B cell (primary cell): Measurements from ENCODE around the gene CCDC88C. TPM values are rescaled to one million over a fixed set of nuclear protein-coding genes. Genes with fewer than 3 reads are reported as not detected.
A peak's percentile ranks its signal among the peaks of the same experiment; 100 is the strongest.

ENCODE experiments used
- ATAC-seq: fragments of 200-7000 bp; cut with Tn5 transposase; one replicate; pipeline ENCODE4 v1.10.0; 2021; ENCODE audit warnings: low read depth, mild to moderate bottlenecking, moderate number of reproducible peaks, moderate library complexity
- CTCF ChIA-PET: fragments of 350-600 bp; sonication (Branson Sonifier 250); formaldehyde crosslinking; loops from one replicate; lab custom pipeline; 2021; ENCODE audit warnings: antibody characterized with exemption, inconsistent platforms; lab: Charles Lee
- POLR2A ChIA-PET: fragments of 350-600 bp; sonication (Branson Sonifier 250); formaldehyde crosslinking; loops from one replicate; lab custom pipeline; 2021; ENCODE audit warnings: antibody characterized with exemption; lab: Charles Lee
- DNase-seq: peaks from one replicate; pipeline ENCODE4 v3.0.0; 2013
- H2AFZ ChIP-seq: 2 replicates; pipeline ENCODE4 v1.6.1; 2012; ENCODE audit warnings: mild to moderate bottlenecking, low read depth, low read length; ENCODE audit not compliant: insufficient read depth, poor library complexity, severe bottlenecking
- H3K27ac ChIP-seq, 2 donors: 1 replicate in 1 of 2; 2 replicates in 1 of 2; pipeline ENCODE4 v1.5.1; 2012 to 2013; ENCODE audit warnings: low read length in 2 of 2, mild to moderate bottlenecking in 2 of 2, moderate library complexity in 1 of 2
- H3K27me3 ChIP-seq, 4 experiments: fragments of 200-600 bp in 1 of 4; sonication (generic) in 1 of 4; replicated peaks in 1 of 4; 1 replicate in 2 of 4; 2 replicates in 2 of 4; pipeline versions ENCODE4 v1.6.1 to v1.7.0; 2013 to 2016; ENCODE audit warnings: low read length in 3 of 4, mild to moderate bottlenecking in 2 of 4, mixed read lengths in 1 of 4, moderate library complexity in 1 of 4; ENCODE audit not compliant: insufficient read depth in 4 of 4, control insufficient read depth in 3 of 4; ENCODE audit errors: control extremely low read depth in 1 of 4
- H3K36me3 ChIP-seq, 2 experiments: replicated peaks in 1 of 2; 1 replicate in 1 of 2; 2 replicates in 1 of 2; pipeline versions ENCODE4 v1.6.1 to v1.7.1; 2013; ENCODE audit warnings: low read length in 1 of 2; ENCODE audit not compliant: insufficient read depth in 2 of 2, control insufficient read depth in 1 of 2; ENCODE audit errors: control extremely low read depth in 1 of 2, extremely low read depth in 1 of 2
- H3K4me1 ChIP-seq, 2 donors: fragments of 200-600 bp in 1 of 2; sonication (generic) in 1 of 2; 1 replicate in 1 of 2; 2 replicates in 1 of 2; pipeline versions ENCODE4 v1.5.1 to v1.6.1; 2013 to 2017; ENCODE audit warnings: low read length in 2 of 2; ENCODE audit not compliant: control insufficient read depth in 2 of 2, insufficient read depth in 2 of 2
- H3K4me2 ChIP-seq: replicated peaks from 2 replicates; pipeline ENCODE3; 2012; ENCODE audit warnings: mild to moderate bottlenecking, low read depth, low read length; ENCODE audit not compliant: poor library complexity, severe bottlenecking
- H3K4me3 ChIP-seq, 5 experiments: fragments of 200-600 bp in 1 of 5; sonication (generic) in 1 of 5; 1 replicate in 3 of 5; 2 replicates in 2 of 5; pipeline versions ENCODE4 v1.5.1 to v1.7.0; 2011 to 2016; ENCODE audit warnings: low read length in 4 of 5, mild to moderate bottlenecking in 4 of 5, low read depth in 2 of 5, control low read depth in 1 of 5, moderate library complexity in 1 of 5; ENCODE audit not compliant: insufficient read depth in 1 of 5; ENCODE audit errors: control extremely low read depth in 1 of 5, extremely low read depth in 1 of 5
- H3K79me2 ChIP-seq: fragments of 200-600 bp; sonication (generic); one replicate; pipeline ENCODE4 v1.6.0; 2016; ENCODE audit warnings: low read length; ENCODE audit not compliant: control insufficient read depth, insufficient read depth
- H3K9ac ChIP-seq: fragments of 200-600 bp; sonication (generic); 2 replicates; pipeline ENCODE4 v1.6.1; 2017; ENCODE audit warnings: mild to moderate bottlenecking, low read length, moderate library complexity
- H3K9me3 ChIP-seq, 3 donors: one replicate each; pipeline versions ENCODE4 v1.6.1 to v1.7.1; 2013; ENCODE audit warnings: low read length in 2 of 3; ENCODE audit not compliant: control insufficient read depth in 2 of 3, insufficient read depth in 1 of 3; ENCODE audit errors: control extremely low read depth in 1 of 3
- H4K20me1 ChIP-seq: 2 replicates; pipeline ENCODE4 v1.6.0; 2012; ENCODE audit warnings: mild to moderate bottlenecking, low read length; ENCODE audit not compliant: insufficient read depth, control insufficient read depth, poor library complexity, severe bottlenecking
- H3K27ac Mint-ChIP-seq: one replicate; pipeline ENCODE4 v1.8.0; 2021; ENCODE audit warnings: mixed read lengths
- H3K27me3 Mint-ChIP-seq: one replicate; pipeline ENCODE4 v1.8.0; 2021; ENCODE audit warnings: mixed read lengths
- H3K4me1 Mint-ChIP-seq: one replicate; pipeline ENCODE4 v1.8.0; 2021; ENCODE audit warnings: mixed read lengths
- H3K4me3 Mint-ChIP-seq: one replicate; pipeline ENCODE4 v1.8.0; 2021; ENCODE audit warnings: mixed read lengths
- H3K9me3 Mint-ChIP-seq: one replicate; pipeline ENCODE4 v1.8.0; 2022; ENCODE audit warnings: mixed read lengths; ENCODE audit not compliant: insufficient read depth
- EZH2 ChIP-seq: IDR thresholded peaks from 2 replicates; pipeline ENCODE4 v1.6.1; 2012; ENCODE audit warnings: borderline replicate concordance, low read depth, mild to moderate bottlenecking, moderate library complexity, low read length; ENCODE audit not compliant: insufficient read depth, poor library complexity, severe bottlenecking
- WGBS: methylation state at CpG from one replicate; pipeline ENCODE4 v1.1.5; 2013; ENCODE audit warnings: missing lambda C conversion rate; ENCODE audit not compliant: insufficient coverage; 5-methylcytosine and 5-hydroxymethylcytosine counted together
- intact Hi-C: fragments of 100-400 bp; cut with micrococcal nuclease; formaldehyde crosslinking; loops from one replicate; pipeline ENCODE4 v1.10.0; 2022
- polyA plus RNA-seq: library from polyadenylated mRNA; depleted of rRNA; stranded (reverse); fragments of >200 nt; gene quantifications from 2 replicates; pipeline ENCODE4 v1.2.3, GENCODE V29; 2012
- total RNA-seq, 2 donors: library from RNA; stranded (reverse); fragments of 120-200 nt in 1 of 2; gene quantifications; 1 replicate in 1 of 2; 2 replicates in 1 of 2; pipeline versions ENCODE4 v1.2.3 to v1.2.4, GENCODE V29; 2013 to 2022
- TF ChIP-seq, protein P1 (sequence below): fragments of 200-600 bp; IDR thresholded peaks from one replicate; pipeline ENCODE4 v1.8.0; 2022; ENCODE audit warnings: antibody characterized with exemption, mild to moderate bottlenecking

The CCDC88C gene
- total and polyA plus RNA-seq, 2 donors (not counting 1 experiment from before 2014, with no cell fraction given), result 98.7 to 181 TPM

DNA sequence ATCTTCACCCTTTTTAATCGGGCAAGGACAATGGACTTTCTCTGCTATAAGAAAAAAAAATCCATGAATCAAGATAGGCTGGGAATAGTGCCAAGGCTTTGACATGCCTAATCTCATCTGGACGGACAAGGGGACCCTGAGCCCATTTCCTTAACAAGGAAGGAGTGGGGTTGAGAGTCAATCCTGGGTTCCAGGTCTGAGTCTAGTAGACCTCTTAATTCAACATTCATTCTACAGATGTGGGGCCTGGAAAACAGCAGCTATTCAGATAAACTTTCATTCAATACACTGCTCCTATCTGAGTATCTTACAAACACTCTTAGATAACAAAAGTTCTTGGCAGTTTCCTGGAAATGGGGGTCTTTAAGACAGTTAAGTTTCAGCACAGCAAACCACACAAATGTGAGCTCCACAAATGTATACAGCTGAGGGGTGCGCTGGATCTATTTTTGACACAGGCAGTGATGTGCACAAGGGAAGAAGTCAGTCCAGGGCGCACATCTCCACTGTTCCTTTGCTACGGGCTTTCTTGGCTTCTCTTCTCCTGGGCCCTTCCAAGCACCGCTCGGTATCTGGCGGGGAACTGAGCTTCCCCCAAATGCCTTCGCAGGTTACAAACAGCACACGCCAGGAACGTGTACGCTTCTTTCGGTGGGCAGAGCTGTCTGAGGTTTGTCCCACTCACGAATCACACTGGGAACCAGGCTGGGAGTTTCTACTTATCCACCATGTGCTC lies 90.9 kb downstream of the CCDC88C start:
- TF ChIP-seq, protein P1, sequence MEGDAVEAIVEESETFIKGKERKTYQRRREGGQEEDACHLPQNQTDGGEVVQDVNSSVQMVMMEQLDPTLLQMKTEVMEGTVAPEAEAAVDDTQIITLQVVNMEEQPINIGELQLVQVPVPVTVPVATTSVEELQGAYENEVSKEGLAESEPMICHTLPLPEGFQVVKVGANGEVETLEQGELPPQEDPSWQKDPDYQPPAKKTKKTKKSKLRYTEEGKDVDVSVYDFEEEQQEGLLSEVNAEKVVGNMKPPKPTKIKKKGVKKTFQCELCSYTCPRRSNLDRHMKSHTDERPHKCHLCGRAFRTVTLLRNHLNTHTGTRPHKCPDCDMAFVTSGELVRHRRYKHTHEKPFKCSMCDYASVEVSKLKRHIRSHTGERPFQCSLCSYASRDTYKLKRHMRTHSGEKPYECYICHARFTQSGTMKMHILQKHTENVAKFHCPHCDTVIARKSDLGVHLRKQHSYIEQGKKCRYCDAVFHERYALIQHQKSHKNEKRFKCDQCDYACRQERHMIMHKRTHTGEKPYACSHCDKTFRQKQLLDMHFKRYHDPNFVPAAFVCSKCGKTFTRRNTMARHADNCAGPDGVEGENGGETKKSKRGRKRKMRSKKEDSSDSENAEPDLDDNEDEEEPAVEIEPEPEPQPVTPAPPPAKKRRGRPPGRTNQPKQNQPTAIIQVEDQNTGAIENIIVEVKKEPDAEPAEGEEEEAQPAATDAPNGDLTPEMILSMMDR, result no peak
- TF ChIP-seq EZH2, result no peak
- ChIA-PET CTCF (interaction anchor here (1.0 to 8.2 kb wide), 6 partner anchors 10 to 93 kb away, joined by 3 to 289 read pairs (median 19); partner anchors contain the start of gene CCDC88C), POLR2A (no interaction called here)
- Histone ChIP-seq H4K20me1 (peaks cover 12% of the 10 kb centered on the region), H3K4me1 (peaks cover 55 to 63% of the 10 kb centered on the region in 2 donors), H3K27me3 (no peaks in the 10 kb centered on the region), H3K4me2 (no peak overlapping the region), H3K4me3 (no peak overlapping the region), H2AFZ (no peak overlapping the region), H3K79me2 (peaks cover 29% of the 10 kb centered on the region), H3K9ac (no peak overlapping the region), H3K27ac (peak overlapping the region in 1 of 2 donors; percentile 99), H3K9me3 (peaks cover 0 to 4% (median 0%) of the 10 kb centered on the region in 3 donors), H3K36me3 (peaks cover 0 to 73% of the 10 kb centered on the region in 2 experiments)
- DNase-seq (no peak), ATAC-seq (no peak)
- no peaks in the 10 kb centered on the region for H3K9me3 Mint-ChIP-seq
- no peaks in the 10 kb centered on the region for H3K27me3 Mint-ChIP-seq
- intact Hi-C loops, result no loop called here
- no peak overlapping the region for H3K4me3 Mint-ChIP-seq
- peaks cover 64% of the 10 kb centered on the region for H3K4me1 Mint-ChIP-seq
- 88% methylated on average over 12 of the region's 14 CpGs for WGBS
- peak overlapping the region; percentile 100 for H3K27ac Mint-ChIP-seq
